CD4-positive, alpha-beta T cell (primary cell): ENCODE measurements around the gene TMEM108. TPM values are rescaled to one million over a fixed set of nuclear protein-coding genes. Genes with fewer than 3 reads are reported as not detected.

Source experiments
- ATAC-seq: fragments of 200-7000 bp; cut with Tn5 transposase; one replicate; pipeline ENCODE4 v1.10.0; 2022; ENCODE audit warnings: mild to moderate bottlenecking; ENCODE audit not compliant: poor library complexity
- CTCF ChIA-PET: fragments of 350-600 bp; sonication (Branson Sonifier 250); formaldehyde crosslinking; loops from one replicate; lab custom pipeline; 2021; ENCODE audit warnings: antibody characterized with exemption, inconsistent platforms; lab: Charles Lee
- POLR2A ChIA-PET: fragments of 350-600 bp; sonication (Branson Sonifier 250); formaldehyde crosslinking; loops from one replicate; lab custom pipeline; 2021; ENCODE audit warnings: antibody characterized with exemption, inconsistent platforms; lab: Charles Lee
- DNase-seq, 14 experiments: peaks; one replicate each; pipeline ENCODE4 v3.0.0-alpha.2; 2013 to 2020; ENCODE audit warnings: mixed read lengths in 2 of 14
- H3K27ac ChIP-seq, 2 donors: one replicate each; pipeline versions ENCODE4 v1.5.1 to v1.7.0; 2013; ENCODE audit warnings: low read length in 2 of 2, low read depth in 1 of 2, mild to moderate bottlenecking in 1 of 2
- H3K27me3 ChIP-seq, 2 experiments: 1 replicate in 1 of 2; 2 replicates in 1 of 2; pipeline versions ENCODE4 v1.6.1 to v1.7.0; 2013; ENCODE audit warnings: low read length in 2 of 2, control low read depth in 1 of 2, mild to moderate bottlenecking in 1 of 2, moderate library complexity in 1 of 2; ENCODE audit not compliant: insufficient read depth in 2 of 2, control insufficient read depth in 1 of 2
- H3K36me3 ChIP-seq: one replicate; pipeline ENCODE4 v1.6.1; 2013; ENCODE audit warnings: low read length, control low read depth; ENCODE audit not compliant: insufficient read depth
- H3K4me1 ChIP-seq: one replicate; pipeline ENCODE4 v1.6.1; 2013; ENCODE audit warnings: low read length, control low read depth; ENCODE audit not compliant: insufficient read depth
- H3K4me3 ChIP-seq: one replicate; pipeline ENCODE4 v1.5.1; 2013; ENCODE audit warnings: mild to moderate bottlenecking, low read length, moderate library complexity
- H3K9me3 ChIP-seq, 2 experiments: 1 replicate in 1 of 2; 2 replicates in 1 of 2; pipeline versions ENCODE4 v1.6.1 to v1.7.0; 2013; ENCODE audit warnings: low read length in 2 of 2, mild to moderate bottlenecking in 2 of 2, control low read depth in 1 of 2, moderate library complexity in 1 of 2; ENCODE audit not compliant: control insufficient read depth in 1 of 2, insufficient read depth in 1 of 2
- H3K27ac Mint-ChIP-seq: one replicate; pipeline ENCODE4 v1.8.0; 2020; ENCODE audit warnings: mixed read lengths
- H3K27me3 Mint-ChIP-seq: one replicate; pipeline ENCODE4 v1.8.0; 2021; ENCODE audit warnings: mixed read lengths
- H3K36me3 Mint-ChIP-seq: one replicate; pipeline ENCODE4 v1.8.0; 2021; ENCODE audit warnings: low read depth, mixed read lengths
- H3K4me1 Mint-ChIP-seq: one replicate; pipeline ENCODE4 v1.8.0; 2021; ENCODE audit warnings: low read depth, mixed read lengths
- H3K4me3 Mint-ChIP-seq: one replicate; pipeline ENCODE4 v1.8.0; 2020; ENCODE audit warnings: mild to moderate bottlenecking, mixed read lengths
- H3K9me3 Mint-ChIP-seq: one replicate; pipeline ENCODE4 v1.8.0; 2020; ENCODE audit warnings: mixed read lengths
- intact Hi-C, 2 experiments: fragments of 100-400 bp; cut with DNase I in 1 of 2; cut with micrococcal nuclease in 1 of 2; formaldehyde crosslinking; loops; one replicate each; pipeline versions ENCODE4 v1.15.1 to v1.9.0; 2023 to 2025; cut with DNase I, micrococcal nuclease
- total RNA-seq, 174 experiments: library from RNA in 2 of 174; stranded (reverse) in 2 of 174; gene quantifications; one replicate each; pipeline ENCODE4 v1.2.3 and lab custom pipeline; 2021 to 2026
- TF ChIP-seq, protein P1 (sequence below): fragments of 200-600 bp; IDR thresholded peaks from one replicate; pipeline ENCODE4 v1.8.0; 2022; ENCODE audit warnings: antibody characterized with exemption, mild to moderate bottlenecking

Gene TMEM108
- total RNA-seq, 2 experiments from 2014 or later: not detected

DNA sequence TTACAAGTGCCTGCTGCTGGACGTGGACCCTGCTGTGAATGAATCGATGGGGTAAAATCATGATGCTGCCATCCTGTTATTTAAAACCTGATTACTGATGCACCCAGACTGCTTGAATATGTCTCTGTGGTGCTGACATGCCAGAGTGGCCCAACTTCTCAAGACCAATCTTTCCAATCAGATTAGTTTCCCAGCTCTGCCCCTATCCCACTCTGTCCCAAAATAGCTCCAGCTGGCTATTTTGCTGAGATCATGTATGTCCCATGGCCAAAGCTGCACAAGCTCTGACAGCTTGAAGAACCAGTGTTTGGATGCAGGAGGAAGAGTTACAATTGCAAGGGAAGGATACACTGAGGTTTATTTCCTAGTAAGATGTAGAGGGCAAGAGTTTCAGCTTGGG, 153.6 kb downstream of the TMEM108 start:
- no peak overlapping the region for H3K27ac Mint-ChIP-seq
- H3K27me3 Mint-ChIP-seq: peaks cover 10% of the 10 kb centered on the region
- H3K9me3 Mint-ChIP-seq: no peaks in the 10 kb centered on the region
- no peak overlapping the region for H3K4me3 Mint-ChIP-seq
- intact Hi-C loops: no loop called here
- TF ChIP-seq, protein P1, sequence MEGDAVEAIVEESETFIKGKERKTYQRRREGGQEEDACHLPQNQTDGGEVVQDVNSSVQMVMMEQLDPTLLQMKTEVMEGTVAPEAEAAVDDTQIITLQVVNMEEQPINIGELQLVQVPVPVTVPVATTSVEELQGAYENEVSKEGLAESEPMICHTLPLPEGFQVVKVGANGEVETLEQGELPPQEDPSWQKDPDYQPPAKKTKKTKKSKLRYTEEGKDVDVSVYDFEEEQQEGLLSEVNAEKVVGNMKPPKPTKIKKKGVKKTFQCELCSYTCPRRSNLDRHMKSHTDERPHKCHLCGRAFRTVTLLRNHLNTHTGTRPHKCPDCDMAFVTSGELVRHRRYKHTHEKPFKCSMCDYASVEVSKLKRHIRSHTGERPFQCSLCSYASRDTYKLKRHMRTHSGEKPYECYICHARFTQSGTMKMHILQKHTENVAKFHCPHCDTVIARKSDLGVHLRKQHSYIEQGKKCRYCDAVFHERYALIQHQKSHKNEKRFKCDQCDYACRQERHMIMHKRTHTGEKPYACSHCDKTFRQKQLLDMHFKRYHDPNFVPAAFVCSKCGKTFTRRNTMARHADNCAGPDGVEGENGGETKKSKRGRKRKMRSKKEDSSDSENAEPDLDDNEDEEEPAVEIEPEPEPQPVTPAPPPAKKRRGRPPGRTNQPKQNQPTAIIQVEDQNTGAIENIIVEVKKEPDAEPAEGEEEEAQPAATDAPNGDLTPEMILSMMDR: no peak
- H3K27me3 ChIP-seq: no peaks in the 10 kb centered on the region
- H3K4me1 Mint-ChIP-seq: no peaks in the 10 kb centered on the region
- H3K9me3 ChIP-seq: no peaks in the 10 kb centered on the region
- POLR2A ChIA-PET: no interaction called here
- no peak overlapping the region for H3K4me3 ChIP-seq
- CTCF ChIA-PET: no interaction called here
- DNase-seq (no peak), ATAC-seq (no peak)
- no peak overlapping the region for H3K27ac ChIP-seq
- H3K36me3 Mint-ChIP-seq: no peaks in the 10 kb centered on the region
- H3K36me3 ChIP-seq: no peaks in the 10 kb centered on the region
- H3K4me1 ChIP-seq: no peaks in the 10 kb centered on the region

DNA sequence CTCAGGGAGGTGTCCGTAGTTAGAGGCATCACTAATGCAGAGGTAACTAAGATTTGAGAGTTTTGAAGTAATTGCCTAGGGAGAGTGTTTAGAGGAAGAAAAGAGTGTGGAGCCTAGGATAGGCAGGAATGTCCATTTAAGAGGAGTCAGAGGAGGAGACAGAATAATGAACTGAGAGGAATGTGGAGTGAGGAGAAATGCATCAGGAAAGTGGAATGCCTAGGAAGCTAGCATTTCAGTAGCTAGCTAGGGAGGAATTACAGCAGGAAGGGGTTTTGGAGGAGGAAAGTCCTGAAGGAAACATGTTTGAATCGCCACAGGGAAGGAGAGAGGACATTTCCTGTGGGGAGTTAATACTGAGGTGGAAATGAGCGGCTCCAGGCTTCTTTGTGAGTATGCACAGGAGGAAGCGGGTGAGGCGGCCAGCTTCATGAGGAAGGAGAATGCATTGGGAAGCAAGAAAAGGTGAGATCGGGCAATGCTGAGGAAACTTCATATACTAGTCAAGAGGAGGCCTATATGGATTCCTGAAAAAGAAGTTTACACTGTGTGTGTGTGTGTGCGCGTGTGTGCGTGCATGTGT, 154.3 kb downstream of the TMEM108 start:
- Histone ChIP-seq H3K4me1 (no peaks in the 10 kb centered on the region), H3K27ac (no peak overlapping the region), H3K9me3 (no peaks in the 10 kb centered on the region), H3K4me3 (no peak overlapping the region), H3K36me3 (no peaks in the 10 kb centered on the region), H3K27me3 (no peaks in the 10 kb centered on the region)
- H3K4me1 Mint-ChIP-seq: no peaks in the 10 kb centered on the region
- peaks cover 10% of the 10 kb centered on the region for H3K27me3 Mint-ChIP-seq
- no peaks in the 10 kb centered on the region for H3K36me3 Mint-ChIP-seq
- TF ChIP-seq, protein P1: no peak
- no peak overlapping the region for H3K4me3 Mint-ChIP-seq
- CTCF ChIA-PET: no interaction called here
- intact Hi-C loops: no loop called here
- H3K27ac Mint-ChIP-seq: no peak overlapping the region
- ATAC-seq: no peak
- H3K9me3 Mint-ChIP-seq: no peaks in the 10 kb centered on the region
- DNase-seq: no peak
- POLR2A ChIA-PET: no interaction called here

DNA sequence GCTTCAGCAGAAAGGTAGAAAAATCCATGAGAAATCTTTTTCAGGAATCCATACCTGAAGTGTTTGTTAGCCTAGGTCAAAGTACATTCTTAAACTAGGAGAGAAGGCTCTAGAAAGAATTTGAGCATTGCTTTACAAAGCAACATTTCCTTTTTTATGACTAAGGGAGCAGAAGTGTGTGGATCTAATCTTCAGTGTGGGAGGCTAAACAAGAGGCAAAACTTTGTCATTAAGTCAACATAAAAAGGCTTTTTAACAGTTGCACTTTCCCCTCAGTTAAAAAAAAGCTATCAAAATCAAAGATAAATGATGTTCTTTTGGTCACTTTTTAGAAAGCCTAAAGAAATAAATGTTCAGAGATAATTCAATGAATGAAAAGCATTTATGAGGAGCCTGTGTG, 154.8 kb downstream of the TMEM108 start:
- no peak for DNase-seq
- ChIA-PET CTCF (no interaction called here), POLR2A (no interaction called here)
- Mint-ChIP-seq H3K36me3 (no peaks in the 10 kb centered on the region), H3K4me1 (no peaks in the 10 kb centered on the region), H3K27ac (no peak overlapping the region), H3K4me3 (no peak overlapping the region), H3K27me3 (peaks cover 10% of the 10 kb centered on the region), H3K9me3 (no peaks in the 10 kb centered on the region)
- no peaks in the 10 kb centered on the region for H3K4me1 ChIP-seq
- H3K9me3 ChIP-seq: no peaks in the 10 kb centered on the region
- ATAC-seq: no peak
- H3K4me3 ChIP-seq: no peak overlapping the region
- TF ChIP-seq, protein P1: no peak
- H3K36me3 ChIP-seq: no peaks in the 10 kb centered on the region
- intact Hi-C loops: no loop called here
- H3K27ac ChIP-seq: no peak overlapping the region
- H3K27me3 ChIP-seq: no peaks in the 10 kb centered on the region
